ENCODE results near the gene SLC35E1. TPM values are rescaled to one million over a fixed set of nuclear protein-coding genes. Genes with fewer than 3 reads are reported as not detected.
"Not testable (repeated sequence)": the region's sequence is repeated elsewhere in the genome, so short reads cannot be mapped to it uniquely, and the experiment has no call there.

SLC35E1 gene
- total and polyA plus RNA-seq, 7 experiments from 2014 or later: 13.3 to 67.3 (median 33.7) TPM

- Mint-ChIP-seq H3K4me3 (peak overlapping the region; percentile 90 to 99 (median 92)), H3K27ac (peak overlapping the region in 8 of 9 donors; percentile 65 to 97 (median 92)), H3K4me1 (peaks cover 33 to 55% (median 40%) of the 10 kb centered on the region in 7 donors), H3K36me3 (peaks cover 0 to 21% (median 8%) of the 10 kb centered on the region in 5 donors)
- ChIA-PET CTCF (interaction anchor here (0.6 to 0.9 kb wide), 2 partner anchors 20 to 44 kb away, joined by 3 read pairs; no protein-coding TSS in a partner anchor), POLR2A (interaction anchor here (1.2 to 3.8 kb wide), 3 partner anchors 18 to 41 kb away, joined by 7 to 27 read pairs (median 11); partner anchors contain the start of gene SLC35E1)
- not testable (repeated sequence) for H3K9me3 Mint-ChIP-seq; H3K4me3 ChIP-seq (ENCODE audit: low read length); H3K27me3 Mint-ChIP-seq; H3K27ac ChIP-seq (ENCODE audit: low read depth, low read length); ATAC-seq; DNase-seq; H3K27me3 ChIP-seq (ENCODE audit: control insufficient read depth in 2 of 2, insufficient read depth in 2 of 2, low read length in 2 of 2); H3K9me3 ChIP-seq (ENCODE audit: control insufficient read depth in 2 of 3, low read length in 3 of 3)
- peaks cover 25 to 39% of the 10 kb centered on the region in 2 donors for H3K4me1 ChIP-seq (ENCODE audit: control insufficient read depth in 2 of 2, insufficient read depth in 2 of 2, low read length in 2 of 2)
- H3K36me3 ChIP-seq (ENCODE audit: control insufficient read depth in 2 of 3, insufficient read depth in 3 of 3, low read length in 3 of 3): peaks cover 0 to 15% (median 0%) of the 10 kb centered on the region in 3 experiments
- intact Hi-C loops (cut with micrococcal nuclease): loop anchor here (5.0 kb wide), 2 partner anchors 71 to 684 kb away; partner anchors contain the start of genes EPS15L1 (in 1 of the 2) and OCEL1 (in 1 of the 2)
Observed at GRCh38 chr19:16543734-16544133, 28.5 kb downstream of the SLC35E1 start.

GRCh38 chr19:16542910-16543472, 29.2 kb downstream of the SLC35E1 start:
- peaks cover 0 to 23% (median 0%) of the 10 kb centered on the region in 3 experiments for H3K36me3 ChIP-seq (ENCODE audit: control insufficient read depth in 2 of 3, insufficient read depth in 3 of 3, low read length in 3 of 3)
- H3K9me3 ChIP-seq (ENCODE audit: control insufficient read depth in 2 of 3, low read length in 3 of 3): no peaks in the 10 kb centered on the region
- peak overlapping the region; percentile 90 for H3K4me3 ChIP-seq (ENCODE audit: low read length)
- H3K27me3 ChIP-seq (ENCODE audit: control insufficient read depth in 2 of 2, insufficient read depth in 2 of 2, low read length in 2 of 2): no peaks in the 10 kb centered on the region
- ATAC-seq (no peak), DNase-seq (no peak)
- no peaks in the 10 kb centered on the region for H3K27me3 Mint-ChIP-seq
- H3K27ac Mint-ChIP-seq: peak overlapping the region; percentile 81 to 97 (median 93)
- POLR2A ChIA-PET: interaction anchor here (0.9 to 3.8 kb wide), 9 partner anchors 18 to 86 kb away, joined by 3 to 27 read pairs (median 6); partner anchors contain the start of genes MED26 and SLC35E1
- peak overlapping the region; percentile 91 for H3K27ac ChIP-seq (ENCODE audit: low read depth, low read length)
- H3K4me1 Mint-ChIP-seq: peaks cover 40 to 62% (median 48%) of the 10 kb centered on the region in 7 donors
- H3K9me3 Mint-ChIP-seq: no peaks in the 10 kb centered on the region
- peak overlapping the region; percentile 90 to 99 (median 92) for H3K4me3 Mint-ChIP-seq
- CTCF ChIA-PET: interaction anchor here (0.6 to 0.9 kb wide), 2 partner anchors 20 to 116 kb away, joined by 3 to 5 read pairs; no protein-coding TSS in a partner anchor
- H3K36me3 Mint-ChIP-seq: peaks cover 0 to 27% (median 8%) of the 10 kb centered on the region in 5 donors
- intact Hi-C loops (cut with micrococcal nuclease): loop anchor here (1.0 to 5.0 kb wide), 10 partner anchors 23 to 684 kb away; partner anchors contain the start of genes C19orf44 (in 2 of the 2), CALR3 (in 2 of the 2), MED26 (in 2 of the 2) and SLC35E1 (in 2 of the 2)
- peaks cover 25 to 39% of the 10 kb centered on the region in 2 donors for H3K4me1 ChIP-seq (ENCODE audit: control insufficient read depth in 2 of 2, insufficient read depth in 2 of 2, low read length in 2 of 2)

GRCh38 chr19:16542045-16542909, 29.9 kb downstream of the SLC35E1 start, which contains the start of gene CHERP:
Gene CHERP (minus strand): TSS chr19:16542437. CDS start chr19:16542378, 59 bp downstream.
- peak within 1 kb of the TSS; percentile 91 for H3K27ac ChIP-seq (ENCODE audit: low read depth, low read length)
- Mint-ChIP-seq H3K27ac (peak within 1 kb of the TSS; percentile 81 to 97 (median 93)), H3K4me1 (peaks cover 44 to 69% (median 55%) of the 10 kb centered on the region in 7 donors), H3K27me3 (no peaks in the 10 kb centered on the region), H3K36me3 (peaks cover 0 to 32% (median 8%) of the 10 kb centered on the region in 5 donors), H3K4me3 (peak within 1 kb of the TSS; percentile 90 to 99 (median 92)), H3K9me3 (no peaks in the 10 kb centered on the region)
- H3K36me3 ChIP-seq (ENCODE audit: control insufficient read depth in 2 of 3, insufficient read depth in 3 of 3, low read length in 3 of 3): peaks cover 0 to 30% (median 0%) of the 10 kb centered on the region in 3 experiments
- POLR2A ChIA-PET: interaction anchor here (0.6 to 3.8 kb wide), 14 partner anchors 19 to 88 kb away, joined by 3 to 27 read pairs (median 4); partner anchors contain the start of genes MED26 and SLC35E1
- no peaks in the 10 kb centered on the region for H3K27me3 ChIP-seq (ENCODE audit: control insufficient read depth in 2 of 2, insufficient read depth in 2 of 2, low read length in 2 of 2)
- no peaks in the 10 kb centered on the region for H3K9me3 ChIP-seq (ENCODE audit: control insufficient read depth in 2 of 3, low read length in 3 of 3)
- ATAC-seq (peak; percentile 95), DNase-seq (peak; percentile 90 to 96 (median 93))
- intact Hi-C loops (cut with micrococcal nuclease): loop anchor here (1.0 to 5.0 kb wide), 10 partner anchors 24 to 685 kb away; partner anchors contain the start of genes C19orf44 (in 2 of the 2), CALR3 (in 2 of the 2), MED26 (in 2 of the 2) and SLC35E1 (in 2 of the 2)
- peaks cover 25 to 39% of the 10 kb centered on the region in 2 donors for H3K4me1 ChIP-seq (ENCODE audit: control insufficient read depth in 2 of 2, insufficient read depth in 2 of 2, low read length in 2 of 2)
- CTCF ChIA-PET: interaction anchor here (0.6 kb wide), 1 partner anchor 117 kb away, joined by 5 read pairs; no protein-coding TSS in a partner anchor
- peak within 1 kb of the TSS; percentile 90 for H3K4me3 ChIP-seq (ENCODE audit: low read length)

- peak overlapping the region; percentile 90 for H3K4me3 ChIP-seq (ENCODE audit: low read length)
- H3K9me3 Mint-ChIP-seq: no peaks in the 10 kb centered on the region
- H3K27ac ChIP-seq (ENCODE audit: low read depth, low read length): peak overlapping the region; percentile 91
- no peaks in the 10 kb centered on the region for H3K27me3 Mint-ChIP-seq
- peaks cover 25 to 39% of the 10 kb centered on the region in 2 donors for H3K4me1 ChIP-seq (ENCODE audit: control insufficient read depth in 2 of 2, insufficient read depth in 2 of 2, low read length in 2 of 2)
- peaks cover 48 to 71% (median 57%) of the 10 kb centered on the region in 7 donors for H3K4me1 Mint-ChIP-seq
- H3K27me3 ChIP-seq (ENCODE audit: control insufficient read depth in 2 of 2, insufficient read depth in 2 of 2, low read length in 2 of 2): no peaks in the 10 kb centered on the region
- H3K9me3 ChIP-seq (ENCODE audit: control insufficient read depth in 2 of 3, low read length in 3 of 3): no peaks in the 10 kb centered on the region
- H3K36me3 ChIP-seq (ENCODE audit: control insufficient read depth in 2 of 3, insufficient read depth in 3 of 3, low read length in 3 of 3): peaks cover 0 to 36% (median 4%) of the 10 kb centered on the region in 3 experiments
- ChIA-PET CTCF (no interaction called here), POLR2A (interaction anchor here (0.6 to 3.8 kb wide), 6 partner anchors 26 to 88 kb away, joined by 3 to 27 read pairs (median 4); partner anchors contain the start of genes MED26 and SLC35E1)
- peaks cover 0 to 34% (median 8%) of the 10 kb centered on the region in 5 donors for H3K36me3 Mint-ChIP-seq
- DNase-seq: no peak
- intact Hi-C loops (cut with micrococcal nuclease): loop anchor here (1.0 to 5.0 kb wide), 10 partner anchors 25 to 686 kb away; partner anchors contain the start of genes C19orf44 (in 2 of the 2), CALR3 (in 2 of the 2), MED26 (in 2 of the 2) and SLC35E1 (in 2 of the 2)
- ATAC-seq: peak; percentile 1
- H3K4me3 Mint-ChIP-seq: peak overlapping the region; percentile 82 to 95 (median 92)
- peak overlapping the region; percentile 54 to 95 (median 84) for H3K27ac Mint-ChIP-seq
Observed at GRCh38 chr19:16541526-16542044, 30.6 kb downstream of the SLC35E1 start.

- ChIA-PET POLR2A (interaction anchor here (1.1 to 3.8 kb wide), 4 partner anchors 27 to 86 kb away, joined by 3 to 27 read pairs (median 4); partner anchors contain the start of gene SLC35E1), CTCF (no interaction called here)
- ATAC-seq: no peak
- Histone ChIP-seq H3K4me1 (ENCODE audit: control insufficient read depth in 2 of 2, insufficient read depth in 2 of 2, low read length in 2 of 2) (peaks cover 25 to 39% of the 10 kb centered on the region in 2 donors), H3K27ac (ENCODE audit: low read depth, low read length) (peak overlapping the region; percentile 91), H3K4me3 (ENCODE audit: low read length) (peak overlapping the region; percentile 90), H3K9me3 (ENCODE audit: control insufficient read depth in 2 of 3, low read length in 3 of 3) (no peaks in the 10 kb centered on the region), H3K27me3 (ENCODE audit: control insufficient read depth in 2 of 2, insufficient read depth in 2 of 2, low read length in 2 of 2) (no peaks in the 10 kb centered on the region), H3K36me3 (ENCODE audit: control insufficient read depth in 2 of 3, insufficient read depth in 3 of 3, low read length in 3 of 3) (peaks cover 0 to 42% (median 4%) of the 10 kb centered on the region in 3 experiments)
- no peak for DNase-seq
- intact Hi-C loops (cut with micrococcal nuclease): loop anchor here (5.0 kb wide), 2 partner anchors 69 to 686 kb away; partner anchors contain the start of genes EPS15L1 (in 1 of the 2) and OCEL1 (in 1 of the 2)
- Mint-ChIP-seq H3K27me3 (no peaks in the 10 kb centered on the region), H3K4me1 (peaks cover 48 to 71% (median 57%) of the 10 kb centered on the region in 7 donors), H3K4me3 (peak overlapping the region; percentile 82 to 95 (median 92)), H3K27ac (peak overlapping the region in 8 of 9 donors; percentile 36 to 93 (median 82)), H3K9me3 (no peaks in the 10 kb centered on the region), H3K36me3 (peaks cover 0 to 35% (median 8%) of the 10 kb centered on the region in 5 donors)
Observed at GRCh38 chr19:16540948-16541347, 31.3 kb downstream of the SLC35E1 start.
